ENCODE results near the gene RCE1. TPM values are rescaled to one million over a fixed set of nuclear protein-coding genes. Genes with fewer than 3 reads are reported as not detected.

RCE1 gene
- polyA plus RNA-seq, 2 donors: 17.6 to 19.5 TPM

DNA sequence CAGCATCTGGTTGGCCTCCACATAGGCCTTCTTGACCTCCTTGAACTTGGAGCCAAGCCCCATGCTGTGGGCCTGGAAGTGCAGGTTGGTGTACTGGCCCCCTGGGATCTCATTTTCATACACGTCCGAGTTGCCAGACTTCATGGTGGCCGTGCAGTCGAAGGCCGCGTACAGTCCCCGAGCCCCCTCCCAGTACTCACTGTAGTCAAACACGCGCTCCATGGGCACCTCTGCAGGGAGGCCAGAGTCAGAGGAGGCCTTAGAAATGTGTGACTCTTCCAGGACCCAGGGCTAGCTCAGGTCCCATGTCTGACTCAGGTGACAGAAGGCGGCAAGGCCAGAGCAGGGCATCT, 7.0 kb downstream of the RCE1 start:
- no peak overlapping the region for H3K27ac ChIP-seq (ENCODE audit: low read depth in 2 of 2, low read length in 1 of 2)
- no peaks in the 10 kb centered on the region for H3K27me3 ChIP-seq (ENCODE audit: control insufficient read depth in 1 of 2, insufficient read depth in 2 of 2, low read length in 2 of 2)
- no peak overlapping the region for H3K4me3 ChIP-seq (ENCODE audit: low read depth in 1 of 2, low read length in 2 of 2)
- H3K36me3 ChIP-seq (ENCODE audit: control insufficient read depth in 2 of 2, insufficient read depth in 2 of 2, low read length in 1 of 2): peaks cover 6 to 27% of the 10 kb centered on the region in 2 donors
- no peaks in the 10 kb centered on the region for H3K9me3 ChIP-seq (ENCODE audit: control insufficient read depth in 2 of 2, insufficient read depth in 1 of 2, low read depth in 1 of 2, low read length in 1 of 2)
- H3K4me1 ChIP-seq (ENCODE audit: control insufficient read depth in 2 of 2, insufficient read depth in 2 of 2, low read length in 1 of 2): peaks cover 0 to 3% of the 10 kb centered on the region in 2 donors
- 91 to 93% methylated on average over 10 of the region's 10 CpGs for WGBS, 2 donors

GRCh38 chr11:66850588-66851238, 7.5 kb downstream of the RCE1 start:
- peaks cover 0 to 6% of the 10 kb centered on the region in 2 donors for H3K4me1 ChIP-seq (ENCODE audit: control insufficient read depth in 2 of 2, insufficient read depth in 2 of 2, low read length in 1 of 2)
- H3K9me3 ChIP-seq (ENCODE audit: control insufficient read depth in 2 of 2, insufficient read depth in 1 of 2, low read depth in 1 of 2, low read length in 1 of 2): no peaks in the 10 kb centered on the region
- H3K36me3 ChIP-seq (ENCODE audit: control insufficient read depth in 2 of 2, insufficient read depth in 2 of 2, low read length in 1 of 2): peaks cover 5 to 23% of the 10 kb centered on the region in 2 donors
- 88 to 90% methylated on average over 23 of the region's 23 CpGs for WGBS, 2 donors
- H3K27me3 ChIP-seq (ENCODE audit: control insufficient read depth in 1 of 2, insufficient read depth in 2 of 2, low read length in 2 of 2): no peaks in the 10 kb centered on the region
- no peak overlapping the region for H3K4me3 ChIP-seq (ENCODE audit: low read depth in 1 of 2, low read length in 2 of 2)
- no peak overlapping the region for H3K27ac ChIP-seq (ENCODE audit: low read depth in 2 of 2, low read length in 1 of 2)

DNA sequence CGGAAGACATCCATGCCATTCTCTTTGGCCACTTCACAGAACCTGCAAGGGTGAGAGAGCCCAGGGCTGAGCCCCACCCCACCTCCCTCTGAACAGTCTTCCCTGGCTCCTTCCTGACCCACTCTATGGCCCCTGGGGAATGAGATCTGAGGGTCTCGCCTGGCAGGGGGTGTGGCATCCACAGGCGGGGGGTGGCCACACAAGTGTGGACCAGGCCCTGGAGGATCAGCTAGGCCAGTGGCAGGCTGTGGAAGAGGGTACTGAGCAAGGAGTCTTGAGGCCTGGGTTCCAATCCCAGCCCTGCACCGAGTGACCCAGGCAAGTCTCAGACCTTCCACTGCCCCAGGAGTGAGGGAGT, 8.0 kb downstream of the RCE1 start:
- Histone ChIP-seq H3K36me3 (ENCODE audit: control insufficient read depth in 2 of 2, insufficient read depth in 2 of 2, low read length in 1 of 2) (peaks cover 2 to 21% of the 10 kb centered on the region in 2 donors), H3K27me3 (ENCODE audit: control insufficient read depth in 1 of 2, insufficient read depth in 2 of 2, low read length in 2 of 2) (no peaks in the 10 kb centered on the region), H3K4me1 (ENCODE audit: control insufficient read depth in 2 of 2, insufficient read depth in 2 of 2, low read length in 1 of 2) (peaks cover 0 to 10% of the 10 kb centered on the region in 2 donors), H3K9me3 (ENCODE audit: control insufficient read depth in 2 of 2, insufficient read depth in 1 of 2, low read depth in 1 of 2, low read length in 1 of 2) (no peaks in the 10 kb centered on the region), H3K4me3 (ENCODE audit: low read depth in 1 of 2, low read length in 2 of 2) (no peak overlapping the region), H3K27ac (ENCODE audit: low read depth in 2 of 2, low read length in 1 of 2) (no peak overlapping the region)
- WGBS, 2 donors: 84 to 90% methylated on average over 4 of the region's 4 CpGs

GRCh38 chr11:66851698-66852465, 8.6 kb downstream of the RCE1 start:
- 70 to 73% methylated on average over 26 of the region's 26 CpGs for WGBS, 2 donors
- H3K36me3 ChIP-seq (ENCODE audit: control insufficient read depth in 2 of 2, insufficient read depth in 2 of 2, low read length in 1 of 2): peaks cover 2 to 21% of the 10 kb centered on the region in 2 donors
- no peak overlapping the region for H3K27ac ChIP-seq (ENCODE audit: low read depth in 2 of 2, low read length in 1 of 2)
- no peaks in the 10 kb centered on the region for H3K27me3 ChIP-seq (ENCODE audit: control insufficient read depth in 1 of 2, insufficient read depth in 2 of 2, low read length in 2 of 2)
- peaks cover 0 to 10% of the 10 kb centered on the region in 2 donors for H3K4me1 ChIP-seq (ENCODE audit: control insufficient read depth in 2 of 2, insufficient read depth in 2 of 2, low read length in 1 of 2)
- no peaks in the 10 kb centered on the region for H3K9me3 ChIP-seq (ENCODE audit: control insufficient read depth in 2 of 2, insufficient read depth in 1 of 2, low read depth in 1 of 2, low read length in 1 of 2)
- H3K4me3 ChIP-seq (ENCODE audit: low read depth in 1 of 2, low read length in 2 of 2): no peak overlapping the region

DNA sequence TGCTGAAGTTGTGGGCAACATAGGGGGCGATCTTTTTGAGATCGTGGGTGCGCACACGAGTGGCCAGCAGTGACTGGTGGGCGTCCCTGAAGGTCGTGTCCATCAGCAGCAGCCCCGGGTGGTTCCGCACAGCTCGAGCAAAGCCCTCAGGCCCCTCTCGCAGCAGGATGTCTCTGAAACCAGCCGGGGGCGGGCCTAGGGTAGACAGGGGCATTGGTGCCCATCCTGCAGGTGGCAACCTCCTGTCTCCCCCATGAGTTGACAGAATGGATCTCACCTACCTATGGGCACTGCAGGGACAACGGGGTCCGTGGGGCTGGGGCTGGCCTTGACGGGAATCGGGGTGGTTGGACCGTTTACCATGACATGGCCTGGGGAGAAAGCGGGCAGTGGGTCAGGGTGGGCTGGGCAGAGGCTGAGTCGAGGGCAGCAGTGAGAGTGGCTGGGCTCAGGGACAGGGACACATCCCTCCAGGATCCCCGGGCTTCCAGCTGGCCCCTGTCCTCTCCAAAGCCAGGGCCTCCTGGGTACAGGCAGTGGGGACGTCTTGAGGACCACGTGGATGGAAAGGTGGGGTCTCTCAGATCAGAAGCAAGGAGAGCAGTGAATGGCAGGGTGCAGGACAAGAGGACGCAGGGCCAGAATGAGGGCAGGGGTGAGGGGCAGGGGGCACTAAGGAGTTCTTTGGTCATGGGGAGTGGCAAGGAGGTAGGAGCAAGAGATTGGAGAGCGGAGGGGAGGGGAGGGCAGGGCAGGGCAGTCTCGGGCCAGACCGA, 9.4 kb downstream of the RCE1 start:
- H3K4me1 ChIP-seq (ENCODE audit: control insufficient read depth in 2 of 2, insufficient read depth in 2 of 2, low read length in 1 of 2): peaks cover 0 to 10% of the 10 kb centered on the region in 2 donors
- H3K36me3 ChIP-seq (ENCODE audit: control insufficient read depth in 2 of 2, insufficient read depth in 2 of 2, low read length in 1 of 2): peaks cover 2 to 18% of the 10 kb centered on the region in 2 donors
- no peak overlapping the region for H3K4me3 ChIP-seq (ENCODE audit: low read depth in 1 of 2, low read length in 2 of 2)
- no peak overlapping the region for H3K27ac ChIP-seq (ENCODE audit: low read depth in 2 of 2, low read length in 1 of 2)
- 87 to 92% methylated on average over 26 of the region's 26 CpGs for WGBS, 2 donors
- H3K9me3 ChIP-seq (ENCODE audit: control insufficient read depth in 2 of 2, insufficient read depth in 1 of 2, low read depth in 1 of 2, low read length in 1 of 2): no peaks in the 10 kb centered on the region
- no peaks in the 10 kb centered on the region for H3K27me3 ChIP-seq (ENCODE audit: control insufficient read depth in 1 of 2, insufficient read depth in 2 of 2, low read length in 2 of 2)

DNA sequence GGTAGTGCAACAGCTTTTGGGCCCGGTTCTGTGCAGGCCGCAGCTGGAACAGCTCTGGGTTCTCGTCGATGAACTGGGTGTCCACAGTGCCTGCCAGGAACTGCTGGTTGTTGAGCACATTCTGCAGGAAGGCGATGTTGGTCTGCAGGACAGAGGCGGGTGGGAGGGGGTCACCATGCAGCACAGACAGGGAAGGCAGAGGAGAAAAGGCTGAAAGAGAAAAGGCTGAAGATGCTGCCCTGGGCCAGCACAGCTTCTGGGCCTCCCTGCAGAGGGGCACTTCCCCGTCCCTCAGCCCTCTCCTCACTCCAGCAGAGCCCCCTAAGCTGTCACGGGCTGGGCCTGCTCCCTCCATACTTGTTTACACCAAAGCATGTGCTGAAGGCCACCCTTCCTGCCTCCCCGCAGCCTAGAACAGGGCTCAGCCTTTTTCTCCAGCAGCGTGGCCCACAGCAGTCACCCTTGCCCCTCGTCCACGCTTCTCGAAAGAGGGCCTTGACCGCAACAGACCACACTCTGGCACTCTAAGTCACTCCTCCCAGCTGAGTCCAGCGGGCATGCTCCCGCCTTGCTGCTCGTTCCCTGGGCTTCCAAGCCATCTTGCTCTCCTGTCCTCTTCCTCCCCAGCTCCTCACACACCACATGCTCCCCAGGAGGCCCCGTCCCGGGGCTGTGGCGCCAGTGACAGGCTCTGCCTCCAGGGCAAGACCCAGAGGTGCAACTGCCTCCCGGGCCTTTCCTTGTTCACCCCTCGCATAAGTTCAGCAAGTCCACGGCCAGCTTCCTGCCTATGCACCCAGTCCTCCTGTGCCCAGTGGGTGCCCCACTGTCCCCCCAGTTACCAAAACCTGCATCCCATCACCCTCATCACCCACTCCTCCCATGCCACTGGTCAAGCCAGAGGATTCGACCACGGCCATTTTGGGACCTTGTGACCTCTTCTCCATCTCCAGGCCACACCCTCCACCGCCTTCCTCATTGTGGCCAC, 10.3 kb downstream of the RCE1 start:
- Histone ChIP-seq H3K27me3 (ENCODE audit: control insufficient read depth in 1 of 2, insufficient read depth in 2 of 2, low read length in 2 of 2) (no peaks in the 10 kb centered on the region), H3K4me1 (ENCODE audit: control insufficient read depth in 2 of 2, insufficient read depth in 2 of 2, low read length in 1 of 2) (peaks cover 0 to 10% of the 10 kb centered on the region in 2 donors), H3K36me3 (ENCODE audit: control insufficient read depth in 2 of 2, insufficient read depth in 2 of 2, low read length in 1 of 2) (peaks cover 2 to 13% of the 10 kb centered on the region in 2 donors), H3K4me3 (ENCODE audit: low read depth in 1 of 2, low read length in 2 of 2) (no peak overlapping the region), H3K27ac (ENCODE audit: low read depth in 2 of 2, low read length in 1 of 2) (no peak overlapping the region), H3K9me3 (ENCODE audit: control insufficient read depth in 2 of 2, insufficient read depth in 1 of 2, low read depth in 1 of 2, low read length in 1 of 2) (no peaks in the 10 kb centered on the region)
- WGBS, 2 donors: 90 to 94% methylated on average over 26 of the region's 26 CpGs

DNA sequence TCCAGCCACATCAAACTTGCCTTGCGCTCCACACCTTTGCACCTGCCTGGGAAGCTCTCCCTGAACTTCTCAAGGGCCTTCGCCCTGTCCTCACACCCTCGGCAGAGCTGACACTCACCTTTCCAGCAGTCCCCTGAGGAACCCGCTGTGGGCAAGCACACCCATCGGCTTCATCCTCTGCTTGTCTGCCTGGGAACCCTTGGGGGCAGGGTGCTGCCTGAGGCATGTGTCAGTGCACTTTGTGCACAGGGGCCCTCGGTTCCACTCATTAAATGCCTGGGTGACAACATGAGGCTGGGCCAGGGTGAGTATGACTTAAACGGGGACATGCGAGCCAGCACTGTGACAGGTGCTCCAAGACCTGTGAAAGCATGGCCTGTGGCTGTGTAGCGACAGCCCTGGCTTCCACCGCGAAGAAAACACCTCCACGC, 11.0 kb downstream of the RCE1 start:
- WGBS, 2 donors: 91 to 93% methylated on average over 12 of the region's 12 CpGs
- H3K27me3 ChIP-seq (ENCODE audit: control insufficient read depth in 1 of 2, insufficient read depth in 2 of 2, low read length in 2 of 2): no peaks in the 10 kb centered on the region
- peaks cover 0 to 13% of the 10 kb centered on the region in 2 donors for H3K4me1 ChIP-seq (ENCODE audit: control insufficient read depth in 2 of 2, insufficient read depth in 2 of 2, low read length in 1 of 2)
- no peak overlapping the region for H3K27ac ChIP-seq (ENCODE audit: low read depth in 2 of 2, low read length in 1 of 2)
- no peak overlapping the region for H3K4me3 ChIP-seq (ENCODE audit: low read depth in 1 of 2, low read length in 2 of 2)
- peaks cover 2 to 6% of the 10 kb centered on the region in 2 donors for H3K36me3 ChIP-seq (ENCODE audit: control insufficient read depth in 2 of 2, insufficient read depth in 2 of 2, low read length in 1 of 2)
- H3K9me3 ChIP-seq (ENCODE audit: control insufficient read depth in 2 of 2, insufficient read depth in 1 of 2, low read depth in 1 of 2, low read length in 1 of 2): no peaks in the 10 kb centered on the region

- Histone ChIP-seq H3K4me3 (ENCODE audit: low read depth in 1 of 2, low read length in 2 of 2) (no peak overlapping the region), H3K27ac (ENCODE audit: low read depth in 2 of 2, low read length in 1 of 2) (no peak overlapping the region), H3K4me1 (ENCODE audit: control insufficient read depth in 2 of 2, insufficient read depth in 2 of 2, low read length in 1 of 2) (peaks cover 0 to 15% of the 10 kb centered on the region in 2 donors), H3K9me3 (ENCODE audit: control insufficient read depth in 2 of 2, insufficient read depth in 1 of 2, low read depth in 1 of 2, low read length in 1 of 2) (no peaks in the 10 kb centered on the region), H3K36me3 (ENCODE audit: control insufficient read depth in 2 of 2, insufficient read depth in 2 of 2, low read length in 1 of 2) (peaks cover 0 to 5% of the 10 kb centered on the region in 2 donors), H3K27me3 (ENCODE audit: control insufficient read depth in 1 of 2, insufficient read depth in 2 of 2, low read length in 2 of 2) (no peaks in the 10 kb centered on the region)
- WGBS, 2 donors: 97 to 98% methylated on average over 15 of the region's 15 CpGs
These were observed 11.5 kb downstream of the RCE1 start for GRCh38 chr11:66854729-66855211.

Measured in esophagus (tissue), 2 donors.